ENCODE measurements around the gene MAGEA4. TPM values are rescaled to one million over a fixed set of nuclear protein-coding genes. Genes with fewer than 3 reads are reported as not detected.

MAGEA4 gene
- total and polyA plus RNA-seq, 2 donors (not counting 3 experiments of a cell fraction or from before 2014, with no cell fraction given), result not detected

GRCh38 chrX:151922692-151923091, 10.0 kb downstream of the MAGEA4 start:
- H3K27me3 ChIP-seq (ENCODE audit: control insufficient read depth in 2 of 2, insufficient read depth in 2 of 2, low read length in 2 of 2), result no peaks in the 10 kb centered on the region
- H3K27ac ChIP-seq (ENCODE audit: insufficient read depth, low read depth, low read length), result no peak overlapping the region
- DNase-seq (ENCODE audit: low read depth, low spot score), result no peak
- H3K79me2 ChIP-seq (ENCODE audit: control insufficient read depth, insufficient read depth, low read length), result no peaks in the 10 kb centered on the region
- no TSS peak for BruUV-seq (replicated peaks)
- no peak overlapping the region for H2AFZ ChIP-seq (ENCODE audit: low read depth, low read length)
- H3K9me3 ChIP-seq (replicated peaks; ENCODE audit: control insufficient read depth, insufficient read depth, low read length), result no peaks in the 10 kb centered on the region
- no peak overlapping the region for H3K4me3 ChIP-seq (replicated peaks in 1 of 3; ENCODE audit: insufficient read depth in 1 of 3, low read depth in 1 of 3, low read length in 3 of 3)
- intact Hi-C loops (cut with micrococcal nuclease) (no loop called here), dilution Hi-C loops (cut with MboI; ENCODE audit: extremely low pct_ligation_motif_present, low sequenced_read_pairs) (no loop called here)
- no peak for FAIRE-seq
- no peak overlapping the region for H3K4me2 ChIP-seq (ENCODE audit: insufficient read depth, low read length)
- ChIA-PET CTCF (no interaction called here), POLR2A (no interaction called here)
- H3K36me3 ChIP-seq (ENCODE audit: control insufficient read depth in 2 of 2, extremely low read depth in 1 of 2, insufficient read depth in 2 of 2, low read length in 2 of 2), result no peaks in the 10 kb centered on the region
- TF ChIP-seq JUN (IDR thresholded peaks at IDR 0.05; ENCODE audit: borderline replicate concordance, insufficient read depth, insufficient read length, low read depth) (no peak), POLR2A (IDR thresholded peaks at IDR 0.05; ENCODE audit: low read depth, low read length) (no peak), MAX (IDR thresholded peaks at IDR 0.05; ENCODE audit: insufficient read depth, insufficient read length) (no peak), GATA2 (IDR thresholded peaks at IDR 0.05; ENCODE audit: insufficient read depth, insufficient read length, low read depth, low read length) (no peak), CTCF (IDR thresholded peaks at IDR 0.05; ENCODE audit: extremely low read depth in 1 of 2, insufficient read depth in 1 of 2, low read depth in 1 of 2, low read length in 2 of 2) (no peak), EZH2 (IDR thresholded peaks at IDR 0.05; ENCODE audit: borderline replicate concordance, low read depth, low read length, severe bottlenecking) (no peak), POLR2AphosphoS5 (IDR thresholded peaks at IDR 0.05; ENCODE audit: insufficient read depth, low read depth, low read length) (no peak), FOS (IDR thresholded peaks at IDR 0.05; ENCODE audit: borderline replicate concordance, insufficient read depth, low read length) (no peak), MYC (IDR thresholded peaks at IDR 0.05; ENCODE audit: low read depth, low read length) (no peak)
- H3K4me1 ChIP-seq (ENCODE audit: control insufficient read depth, extremely low read depth, insufficient read depth, low read length), result no peaks in the 10 kb centered on the region
- H3K9me1 ChIP-seq (replicated peaks; ENCODE audit: control insufficient read depth, extremely low read depth, insufficient read depth, low read length), result no peaks in the 10 kb centered on the region
- H4K20me1 ChIP-seq (replicated peaks; ENCODE audit: control insufficient read depth, extremely low read depth, insufficient read depth, low read length), result no peaks in the 10 kb centered on the region
- H3K9ac ChIP-seq (replicated peaks; ENCODE audit: extremely low read depth, insufficient read depth, low read length), result no peak overlapping the region
